Activated naive CD4-positive, alpha-beta T cell treated with anti-CD3 and anti-CD28 coated beads, Interleukin-2, amount 50 U/mL, for 24 hours (primary cell): ENCODE measurements around the gene PRDX1.
"Not testable (repeated sequence)": the region's sequence is repeated elsewhere in the genome, so short reads cannot be mapped to it uniquely, and the experiment has no call there.

Experiments used
- H3K27ac Mint-ChIP-seq: one replicate; pipeline ENCODE4 v1.8.0; 2021; ENCODE audit warnings: mild to moderate bottlenecking, mixed read lengths
- H3K27me3 Mint-ChIP-seq: one replicate; pipeline ENCODE4 v1.8.0; 2021; ENCODE audit warnings: mixed read lengths
- H3K36me3 Mint-ChIP-seq: one replicate; pipeline ENCODE4 v1.8.0; 2021; ENCODE audit warnings: mixed read lengths
- H3K4me1 Mint-ChIP-seq: one replicate; pipeline ENCODE4 v1.8.0; 2021; ENCODE audit warnings: mixed read lengths
- H3K4me3 Mint-ChIP-seq: one replicate; pipeline ENCODE4 v1.8.0; 2021; ENCODE audit warnings: mild to moderate bottlenecking, mixed read lengths
- H3K9me3 Mint-ChIP-seq: one replicate; pipeline ENCODE4 v1.8.0; 2021; ENCODE audit warnings: mixed read lengths

PRDX1 gene

DNA sequence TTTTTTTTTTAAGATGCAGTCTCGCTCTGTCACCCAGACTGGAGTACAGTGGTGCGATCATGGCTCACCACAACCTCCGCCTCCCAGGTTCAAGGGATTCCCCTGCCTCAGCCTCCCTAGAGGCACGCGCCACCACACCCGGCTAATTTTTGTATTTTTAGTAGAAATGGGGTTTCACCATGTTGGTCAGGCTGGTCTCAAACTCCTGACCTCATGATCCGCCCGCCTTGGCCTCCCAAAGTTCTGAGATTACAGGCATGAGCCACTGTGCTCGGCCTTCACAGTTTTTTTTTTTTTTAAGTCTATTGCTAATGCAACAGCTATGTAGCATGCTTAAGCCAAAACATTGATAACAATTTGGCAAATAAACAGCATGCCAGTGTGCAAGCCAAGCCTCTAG lies 54.3 kb downstream of the PRDX1 start:
- H3K4me3 Mint-ChIP-seq, H3K27ac Mint-ChIP-seq, H3K9me3 Mint-ChIP-seq, H3K36me3 Mint-ChIP-seq, H3K4me1 Mint-ChIP-seq, H3K27me3 Mint-ChIP-seq: not testable (repeated sequence)

GRCh38 chr1:45465277-45465676 lies 56.4 kb downstream of the PRDX1 start:
- Mint-ChIP-seq H3K4me1 (no peaks in the 10 kb centered on the region), H3K4me3 (no peak overlapping the region), H3K36me3 (no peaks in the 10 kb centered on the region), H3K27ac (no peak overlapping the region), H3K27me3 (no peaks in the 10 kb centered on the region), H3K9me3 (no peaks in the 10 kb centered on the region)
